CD4-positive, alpha-beta memory T cell (primary cell): Measurements from ENCODE around the gene SEMA4D. TPM values are rescaled to one million over a fixed set of nuclear protein-coding genes. Genes with fewer than 3 reads are reported as not detected.
A peak's percentile ranks its signal among the peaks of the same experiment; 100 is the strongest.

ENCODE experiments used
- CTCF ChIA-PET: fragments of 350-600 bp; sonication (Branson Sonifier 250); formaldehyde crosslinking; loops from one replicate; lab custom pipeline; 2021; ENCODE audit warnings: inconsistent platforms; ENCODE audit not compliant: partially characterized antibody; lab: Charles Lee
- POLR2A ChIA-PET: fragments of 350-600 bp; sonication (Branson Sonifier 250); formaldehyde crosslinking; loops from one replicate; lab custom pipeline; 2021; ENCODE audit not compliant: partially characterized antibody; lab: Charles Lee
- DNase-seq, 5 donors: peaks; one replicate each; pipeline versions ENCODE4 v3.0.0 to v3.0.0-alpha.2; 2020 to 2022; ENCODE audit warnings: mixed read lengths in 1 of 5
- H3K27ac ChIP-seq: one replicate; pipeline ENCODE4 v1.7.0; 2013; ENCODE audit warnings: low read depth, low read length
- H3K27me3 ChIP-seq: 2 replicates; pipeline ENCODE4 v1.7.0; 2013; ENCODE audit warnings: mild to moderate bottlenecking, low read length, moderate library complexity; ENCODE audit not compliant: insufficient read depth
- H3K36me3 ChIP-seq: 2 replicates; pipeline ENCODE4 v1.7.0; 2013; ENCODE audit warnings: mild to moderate bottlenecking, low read length, moderate library complexity; ENCODE audit not compliant: insufficient read depth
- H3K4me1 ChIP-seq: 2 replicates; pipeline ENCODE4 v1.7.0; 2013; ENCODE audit warnings: mild to moderate bottlenecking, low read length, moderate library complexity; ENCODE audit not compliant: insufficient read depth
- H3K4me3 ChIP-seq, 2 donors: one replicate each; pipeline ENCODE4 v1.7.0; 2013; ENCODE audit warnings: low read length in 2 of 2, mild to moderate bottlenecking in 1 of 2
- H3K9me3 ChIP-seq, 2 donors: one replicate each; pipeline ENCODE4 v1.7.0; 2013; ENCODE audit warnings: low read length in 2 of 2, control low read depth in 1 of 2; ENCODE audit not compliant: control insufficient read depth in 1 of 2
- H3K27ac Mint-ChIP-seq, 7 donors: one replicate each; pipeline ENCODE4 v1.8.0; 2020 to 2021; ENCODE audit warnings: mixed read lengths in 7 of 7, mild to moderate bottlenecking in 6 of 7, inconsistent platforms in 3 of 7, moderate library complexity in 3 of 7
- H3K27me3 Mint-ChIP-seq, 2 donors: one replicate each; pipeline ENCODE4 v1.8.0; 2020 to 2021; ENCODE audit warnings: mixed read lengths in 2 of 2
- H3K36me3 Mint-ChIP-seq, 2 donors: one replicate each; pipeline ENCODE4 v1.8.0; 2020 to 2021; ENCODE audit warnings: mixed read lengths in 2 of 2, inconsistent platforms in 1 of 2, mild to moderate bottlenecking in 1 of 2
- H3K4me1 Mint-ChIP-seq, 4 donors: one replicate each; pipeline ENCODE4 v1.8.0; 2020 to 2021; ENCODE audit warnings: mixed read lengths in 4 of 4, mild to moderate bottlenecking in 1 of 4
- H3K4me3 Mint-ChIP-seq, 8 donors: one replicate each; pipeline ENCODE4 v1.8.0; 2020 to 2021; ENCODE audit warnings: mixed read lengths in 8 of 8, mild to moderate bottlenecking in 7 of 8, moderate library complexity in 6 of 8, inconsistent platforms in 3 of 8
- H3K9me3 Mint-ChIP-seq, 8 donors: one replicate each; pipeline ENCODE4 v1.8.0; 2020 to 2021; ENCODE audit warnings: mixed read lengths in 8 of 8, mild to moderate bottlenecking in 5 of 8, inconsistent platforms in 3 of 8, moderate library complexity in 1 of 8
- intact Hi-C: fragments of 100-400 bp; cut with micrococcal nuclease; formaldehyde crosslinking; loops from one replicate; pipeline ENCODE4 v1.15.1; 2023
- polyA plus RNA-seq, 2 donors: library from polyadenylated mRNA; unstranded; fragments of 300-500 nt; fragmentation: Illumina TruSeq; gene quantifications; one replicate each; pipeline ENCODE4 v1.2.3, GENCODE V29; 2021
- total RNA-seq, 2 experiments: library from RNA; stranded (reverse); gene quantifications; one replicate each; pipeline ENCODE4 v1.2.3, GENCODE V29; 2021

Gene SEMA4D
- total and polyA plus RNA-seq, 4 experiments from 2014 or later: 49.5 to 410 (median 280) TPM

GRCh38 chr9:89364666-89365531 lies 133.0 kb downstream of the SEMA4D start:
- no peaks in the 10 kb centered on the region for H3K9me3 ChIP-seq
- CTCF ChIA-PET: no interaction called here
- POLR2A ChIA-PET: interaction anchor here (0.6 to 1.2 kb wide), 3 partner anchors 9 to 11 kb away, joined by 3 to 4 read pairs (median 3); no protein-coding TSS in a partner anchor
- peaks cover 23% of the 10 kb centered on the region for H3K36me3 ChIP-seq
- intact Hi-C loops: no loop called here
- no peaks in the 10 kb centered on the region for H3K27me3 ChIP-seq
- peak overlapping the region in 4 of 7 donors; percentile 12 to 82 (median 60) for H3K27ac Mint-ChIP-seq
- peaks cover 2% of the 10 kb centered on the region for H3K4me1 ChIP-seq
- peaks cover 0 to 8% (median 0%) of the 10 kb centered on the region in 8 donors for H3K9me3 Mint-ChIP-seq
- H3K27ac ChIP-seq: no peak overlapping the region
- H3K4me1 Mint-ChIP-seq: peaks cover 0 to 16% (median 8%) of the 10 kb centered on the region in 4 donors
- no peak overlapping the region for H3K4me3 ChIP-seq
- H3K36me3 Mint-ChIP-seq: peaks cover 18 to 28% of the 10 kb centered on the region in 2 donors
- no peak overlapping the region for H3K4me3 Mint-ChIP-seq
- DNase-seq: no peak
- no peaks in the 10 kb centered on the region for H3K27me3 Mint-ChIP-seq

GRCh38 chr9:89363921-89364665 lies 133.8 kb downstream of the SEMA4D start:
- H3K9me3 Mint-ChIP-seq: peaks cover 0 to 8% (median 0%) of the 10 kb centered on the region in 8 donors
- POLR2A ChIA-PET: interaction anchor here (1.0 to 1.5 kb wide), 4 partner anchors 10 to 16 kb away, joined by 3 to 4 read pairs (median 3); no protein-coding TSS in a partner anchor
- DNase-seq: no peak

GRCh38 chr9:89363311-89363670 lies 134.6 kb downstream of the SEMA4D start:
- H3K36me3 ChIP-seq: peaks cover 34% of the 10 kb centered on the region
- Mint-ChIP-seq H3K27ac (peak overlapping the region in 3 of 7 donors; percentile 13 to 50 (median 41)), H3K4me1 (peaks cover 0 to 11% (median 7%) of the 10 kb centered on the region in 4 donors), H3K36me3 (peaks cover 29 to 44% of the 10 kb centered on the region in 2 donors), H3K4me3 (peak overlapping the region in 1 of 8 donors; percentile 29), H3K27me3 (no peaks in the 10 kb centered on the region), H3K9me3 (peaks cover 0 to 8% (median 0%) of the 10 kb centered on the region in 8 donors)
- no peaks in the 10 kb centered on the region for H3K4me1 ChIP-seq
- no peaks in the 10 kb centered on the region for H3K27me3 ChIP-seq
- no peak for DNase-seq
- no peak overlapping the region for H3K4me3 ChIP-seq
- no peak overlapping the region for H3K27ac ChIP-seq
- H3K9me3 ChIP-seq: no peaks in the 10 kb centered on the region
- intact Hi-C loops: no loop called here
- POLR2A ChIA-PET: interaction anchor here (1.0 to 1.5 kb wide), 3 partner anchors 10 to 17 kb away, joined by 3 read pairs; no protein-coding TSS in a partner anchor
- CTCF ChIA-PET: no interaction called here

More at GRCh38 chr9:89363921-89364665, 133.8 kb downstream of the SEMA4D start:
- intact Hi-C loops: no loop called here
- Mint-ChIP-seq H3K27ac (peak overlapping the region in 5 of 7 donors; percentile 12 to 82 (median 47)), H3K4me3 (no peak overlapping the region), H3K27me3 (no peaks in the 10 kb centered on the region), H3K4me1 (peaks cover 0 to 16% (median 9%) of the 10 kb centered on the region in 4 donors), H3K36me3 (peaks cover 22 to 36% of the 10 kb centered on the region in 2 donors)
- Histone ChIP-seq H3K36me3 (peaks cover 26% of the 10 kb centered on the region), H3K4me3 (no peak overlapping the region), H3K27ac (no peak overlapping the region), H3K9me3 (no peaks in the 10 kb centered on the region), H3K4me1 (no peaks in the 10 kb centered on the region), H3K27me3 (no peaks in the 10 kb centered on the region)
- CTCF ChIA-PET: no interaction called here

- Histone ChIP-seq H3K9me3 (no peaks in the 10 kb centered on the region), H3K36me3 (peaks cover 39% of the 10 kb centered on the region), H3K27ac (no peak overlapping the region), H3K27me3 (no peaks in the 10 kb centered on the region), H3K4me1 (no peaks in the 10 kb centered on the region), H3K4me3 (no peak overlapping the region)
- Mint-ChIP-seq H3K4me3 (no peak overlapping the region), H3K36me3 (peaks cover 31 to 49% of the 10 kb centered on the region in 2 donors), H3K27me3 (no peaks in the 10 kb centered on the region), H3K9me3 (peaks cover 0 to 4% (median 0%) of the 10 kb centered on the region in 8 donors), H3K4me1 (peaks cover 0 to 11% (median 7%) of the 10 kb centered on the region in 4 donors), H3K27ac (peak overlapping the region in 4 of 7 donors; percentile 10 to 63 (median 46))
- ChIA-PET POLR2A (interaction anchor here (0.6 to 1.5 kb wide), 4 partner anchors 10 to 38 kb away, joined by 3 read pairs; no protein-coding TSS in a partner anchor), CTCF (no interaction called here)
- intact Hi-C loops: no loop called here
- DNase-seq: peak in 1 of 5 donors; percentile 20
These were observed 135.1 kb downstream of the SEMA4D start for GRCh38 chr9:89362647-89363310.

GRCh38 chr9:89361816-89362646 lies 135.9 kb downstream of the SEMA4D start:
- ChIA-PET CTCF (no interaction called here), POLR2A (interaction anchor here (0.6 to 1.5 kb wide), 3 partner anchors 12 to 37 kb away, joined by 3 read pairs; no protein-coding TSS in a partner anchor)
- H3K9me3 Mint-ChIP-seq: peaks cover 0 to 4% (median 0%) of the 10 kb centered on the region in 8 donors
- intact Hi-C loops: no loop called here
- H3K36me3 Mint-ChIP-seq: peaks cover 38 to 56% of the 10 kb centered on the region in 2 donors
- DNase-seq: peak in 1 of 5 donors; percentile 26
- H3K27ac ChIP-seq: no peak overlapping the region
- no peak overlapping the region for H3K4me3 ChIP-seq
- peaks cover 0 to 11% (median 7%) of the 10 kb centered on the region in 4 donors for H3K4me1 Mint-ChIP-seq
- H3K36me3 ChIP-seq: peaks cover 46% of the 10 kb centered on the region
- H3K4me3 Mint-ChIP-seq: no peak overlapping the region
- no peaks in the 10 kb centered on the region for H3K27me3 ChIP-seq
- H3K9me3 ChIP-seq: no peaks in the 10 kb centered on the region
- H3K27me3 Mint-ChIP-seq: no peaks in the 10 kb centered on the region
- H3K4me1 ChIP-seq: no peaks in the 10 kb centered on the region
- peak overlapping the region in 6 of 7 donors; percentile 10 to 75 (median 53) for H3K27ac Mint-ChIP-seq

GRCh38 chr9:89361031-89361430 lies 136.9 kb downstream of the SEMA4D start:
- CTCF ChIA-PET: no interaction called here

More at GRCh38 chr9:89361031-89361430, 136.9 kb downstream of the SEMA4D start:
- Histone ChIP-seq H3K4me1 (no peaks in the 10 kb centered on the region), H3K27me3 (no peaks in the 10 kb centered on the region), H3K36me3 (peaks cover 54% of the 10 kb centered on the region), H3K27ac (no peak overlapping the region), H3K9me3 (no peaks in the 10 kb centered on the region), H3K4me3 (no peak overlapping the region)
- POLR2A ChIA-PET: interaction anchor here (1.2 kb wide), 1 partner anchor 9 kb away, joined by 3 read pairs; no protein-coding TSS in a partner anchor
- H3K36me3 Mint-ChIP-seq: peaks cover 45 to 66% of the 10 kb centered on the region in 2 donors
- intact Hi-C loops: no loop called here
- H3K27ac Mint-ChIP-seq: peak overlapping the region in 6 of 7 donors; percentile 2 to 75 (median 40)
- H3K4me3 Mint-ChIP-seq: no peak overlapping the region
- H3K27me3 Mint-ChIP-seq: no peaks in the 10 kb centered on the region
- no peak for DNase-seq
- peaks cover 0 to 11% (median 7%) of the 10 kb centered on the region in 4 donors for H3K4me1 Mint-ChIP-seq
- peaks cover 0 to 4% (median 0%) of the 10 kb centered on the region in 8 donors for H3K9me3 Mint-ChIP-seq
